Activated naive CD4-positive, alpha-beta T cell (primary cell): Measurements from ENCODE around the gene PRKACA.
"Not testable (repeated sequence)": the region's sequence is repeated elsewhere in the genome, so short reads cannot be mapped to it uniquely, and the experiment has no call there.

Source experiments
- DNase-seq, 4 experiments: peaks; one replicate each; lab custom pipeline; 2025; lab: John Stamatoyannopoulos, UW

PRKACA gene

GRCh38 chr19:14070268-14071050 is 47.1 kb downstream of the PRKACA start:
- DNase-seq: no peak

DNA sequence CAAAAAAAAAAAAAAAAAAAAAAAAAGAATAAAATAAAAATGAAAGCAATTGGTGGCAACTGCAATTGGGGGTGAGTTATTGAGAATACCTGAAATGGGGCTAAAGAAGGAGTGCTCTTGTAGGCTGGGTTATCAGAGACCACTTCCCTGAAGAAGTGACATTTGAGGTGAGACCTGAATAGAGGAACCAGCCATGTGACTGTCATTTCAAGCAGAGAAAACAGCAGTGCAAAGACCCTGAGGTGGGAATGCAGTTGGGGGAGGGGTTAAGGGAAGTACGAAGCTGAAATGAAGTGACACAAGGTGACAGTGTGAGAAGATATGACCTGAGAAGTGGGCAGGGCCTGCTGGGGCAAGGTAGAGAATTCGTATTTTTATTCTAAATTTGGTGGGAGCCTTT is 51.4 kb downstream of the PRKACA start:
- no peak for DNase-seq

- DNase-seq: no peak
These were observed 54.5 kb downstream of the PRKACA start for GRCh38 chr19:14063105-14063504.

GRCh38 chr19:14062558-14062855 is 55.1 kb downstream of the PRKACA start:
- no peak for DNase-seq

GRCh38 chr19:14061751-14062557 is 55.6 kb downstream of the PRKACA start, which contains the start of gene PALM3:
TSS of gene PALM3 (minus strand) at chr19:14062076. CDS start at chr19:14061980, 96 bp downstream.
- no peak for DNase-seq

- DNase-seq: no peak
These were observed 56.3 kb downstream of the PRKACA start for GRCh38 chr19:14061081-14061749.

DNA sequence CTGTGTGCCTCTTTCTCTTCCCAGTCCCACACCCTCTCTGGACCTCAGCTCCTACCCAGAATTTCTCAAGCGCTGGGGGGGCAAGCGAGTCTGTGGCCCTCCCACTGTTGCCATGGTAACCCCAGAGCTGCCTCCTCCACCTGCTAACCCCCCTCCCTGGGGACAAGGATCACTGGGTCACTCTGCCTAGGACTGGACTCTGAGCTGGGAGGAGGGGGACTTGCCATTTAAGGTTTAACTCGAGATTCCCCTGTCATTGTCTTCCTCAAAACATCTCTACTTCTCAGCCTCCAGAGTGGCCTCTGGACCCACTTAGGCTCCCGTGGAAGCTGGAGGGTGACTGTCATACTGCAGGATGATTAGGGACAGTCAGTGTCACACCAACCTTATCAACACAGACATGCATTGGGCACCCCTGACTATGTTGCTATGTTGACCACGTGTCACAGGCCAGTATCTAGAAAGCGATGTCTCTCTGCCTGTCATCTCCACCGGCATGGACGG is 57.9 kb downstream of the PRKACA start:
- no peak for DNase-seq

GRCh38 chr19:14059093-14059480 is 58.5 kb downstream of the PRKACA start:
- DNase-seq: peak in 3 of 4 experiments; percentile 15 to 49 (median 18)

DNA sequence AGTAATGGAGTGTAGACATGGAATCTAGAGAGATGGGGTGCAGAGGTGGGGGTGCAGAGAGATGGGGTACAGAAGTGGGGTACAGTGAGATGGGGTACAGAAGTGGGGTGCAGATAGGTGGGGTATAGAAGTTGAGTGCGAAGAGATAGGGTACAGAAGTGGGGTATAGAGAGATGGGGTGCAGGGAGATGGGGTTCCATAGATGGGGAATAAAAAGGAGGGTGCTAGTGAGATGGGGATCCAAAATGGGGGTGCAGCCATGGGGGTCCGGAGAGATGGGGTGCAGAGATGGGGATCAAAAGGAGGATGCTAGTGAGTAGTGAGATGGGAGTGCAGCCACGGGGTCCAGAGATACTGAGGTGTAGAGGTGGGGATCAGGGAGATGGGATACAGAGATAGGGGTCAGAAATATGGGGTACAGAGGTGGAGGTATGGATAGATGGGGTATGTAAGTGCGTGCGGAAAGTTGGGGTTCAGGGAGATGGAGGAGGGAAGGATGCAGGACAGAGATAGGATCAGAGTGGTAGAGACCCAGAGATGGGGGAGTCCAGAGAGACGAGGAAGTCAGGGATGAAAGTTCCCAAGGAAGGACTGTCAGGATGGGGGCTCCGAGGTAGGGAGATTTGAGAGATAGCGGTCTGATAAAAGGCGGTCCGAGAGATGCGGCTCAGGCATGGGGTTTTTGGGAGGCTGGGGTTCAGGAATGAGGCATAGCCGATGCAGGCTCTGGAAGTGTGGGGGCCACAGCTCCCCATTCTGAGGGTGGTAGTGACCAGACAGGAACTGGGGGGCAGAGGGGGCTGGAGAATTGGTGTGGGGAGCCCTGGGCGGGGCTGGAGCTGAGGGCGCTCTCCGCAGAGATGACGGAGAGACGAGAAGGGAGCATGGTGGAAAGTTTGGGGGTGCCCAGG is 59.1 kb downstream of the PRKACA start:
- no peak for DNase-seq

DNA sequence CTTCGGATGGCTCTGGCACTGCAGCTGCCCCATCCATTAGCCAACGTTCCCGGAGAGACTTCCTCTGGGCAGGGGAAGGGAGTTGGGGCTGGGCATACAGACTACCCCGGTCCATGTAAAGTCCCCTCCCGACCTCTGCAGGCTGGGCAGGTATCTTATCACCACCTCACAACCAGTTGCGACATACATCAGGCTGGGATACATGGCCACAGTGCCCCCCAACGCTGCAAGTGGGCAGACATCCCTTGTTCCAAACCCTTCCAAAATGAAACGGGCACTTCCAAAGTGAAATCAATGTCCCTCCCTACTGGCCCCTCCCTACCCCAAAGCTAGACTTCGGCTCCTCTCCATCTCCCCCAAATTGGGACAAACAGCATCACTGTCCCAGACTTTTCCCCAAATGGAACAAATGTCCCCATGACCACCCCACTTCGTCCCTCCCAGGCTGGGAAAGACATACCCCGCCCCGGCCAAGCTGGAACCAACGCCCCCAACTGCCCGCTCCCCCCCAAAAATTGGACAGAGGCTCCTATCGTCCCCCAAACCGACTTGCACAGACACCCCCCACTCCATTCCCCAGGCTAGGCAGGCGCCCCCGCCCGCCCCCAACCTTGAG is 60.7 kb downstream of the PRKACA start:
- DNase-seq: no peak

- no peak for DNase-seq
These were observed 61.4 kb downstream of the PRKACA start for GRCh38 chr19:14056069-14056666.

- no peak for DNase-seq
These were observed 62.2 kb downstream of the PRKACA start for GRCh38 chr19:14055396-14055795.

DNA sequence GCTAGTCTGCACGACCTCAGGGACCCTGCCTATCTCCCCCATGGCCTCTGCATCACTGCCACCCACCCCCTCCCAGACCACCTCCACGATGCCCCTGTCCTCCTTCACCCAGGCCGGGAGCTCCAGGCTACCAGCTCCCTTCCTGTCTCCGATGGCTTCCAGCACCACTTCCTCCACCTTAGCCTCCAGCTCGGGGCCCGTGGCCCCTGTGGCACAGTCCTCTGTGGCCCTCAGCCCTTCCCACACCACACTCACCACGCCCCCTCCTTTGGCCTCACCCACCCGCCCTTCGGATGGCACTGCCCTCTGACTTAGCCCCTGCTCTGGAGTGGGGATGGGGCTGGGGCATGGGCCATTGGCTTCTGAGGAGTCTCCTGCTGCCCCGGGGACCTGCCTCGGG is 62.8 kb downstream of the PRKACA start:
- no peak for DNase-seq

- DNase-seq: no peak
These were observed 63.5 kb downstream of the PRKACA start for GRCh38 chr19:14054099-14054498.

- no peak for DNase-seq
These were observed 64.1 kb downstream of the PRKACA start for GRCh38 chr19:14053500-14053899.

GRCh38 chr19:14053032-14053431 is 64.5 kb downstream of the PRKACA start:
- no peak for DNase-seq

DNA sequence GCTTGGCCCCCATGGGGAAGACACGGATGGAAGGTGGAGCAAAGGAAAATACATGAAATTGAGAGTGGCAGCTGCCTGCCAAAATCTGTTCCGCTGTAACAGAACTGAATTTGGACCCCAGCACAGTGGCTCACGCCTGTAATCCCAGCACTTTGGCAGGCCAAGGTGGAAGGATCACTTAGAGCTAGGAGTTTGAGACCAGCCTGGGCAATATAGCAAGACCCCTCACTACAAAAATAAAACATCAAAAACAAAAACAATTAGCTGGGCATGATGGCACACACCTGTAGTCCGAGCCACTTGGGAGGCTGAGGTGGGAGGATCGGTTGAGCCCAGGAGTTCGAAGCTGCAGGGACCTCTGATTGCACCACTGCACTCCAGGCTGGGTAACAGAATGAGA is 65.1 kb downstream of the PRKACA start:
- DNase-seq: no peak

- no peak for DNase-seq
These were observed 65.6 kb downstream of the PRKACA start for GRCh38 chr19:14051980-14052379.

DNA sequence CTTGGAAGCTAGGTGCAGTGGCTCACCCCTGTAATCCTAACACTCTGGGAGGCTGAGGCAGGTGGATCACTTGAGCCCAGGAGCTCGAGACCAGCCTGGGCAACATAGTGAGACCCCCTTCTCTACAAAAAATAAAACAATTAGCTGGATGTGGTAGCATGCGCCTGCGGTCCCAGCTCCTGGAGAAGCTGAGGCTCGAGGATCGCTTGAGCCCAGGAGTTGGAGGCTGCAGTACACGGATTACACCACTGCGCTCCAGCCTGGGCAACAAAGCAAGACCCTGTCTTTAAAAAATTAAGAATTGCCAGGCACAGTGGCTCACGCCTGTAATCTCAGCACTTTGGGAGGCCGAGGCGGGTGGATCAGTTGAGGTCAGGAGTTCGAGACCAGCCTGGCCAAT is 66.6 kb downstream of the PRKACA start:
- not testable (repeated sequence) for DNase-seq

- DNase-seq: no peak
These were observed 67.0 kb downstream of the PRKACA start for GRCh38 chr19:14050512-14050911.
